Loucy (cell line): ENCODE measurements around the gene MYMK.

Source experiments
- CTCF ChIP-seq: fragments of 200-600 bp; sonication (generic); conservative IDR thresholded peaks from 2 replicates; pipeline ENCODE4 v1.5.1; 2014; ENCODE audit warnings: mild to moderate bottlenecking, antibody characterized with exemption, low read length
- EZH2phosphoT487 ChIP-seq: fragments of 200-600 bp; IDR thresholded peaks from 2 replicates; pipeline ENCODE4 v1.6.1; 2018; ENCODE audit warnings: antibody characterized with exemption, mild to moderate bottlenecking, moderate library complexity, borderline replicate concordance

- TF ChIP-seq CTCF (no peak), EZH2phosphoT487 (no peak)
Measured at GRCh38 chr9:133564451-133565116, 39.8 kb upstream of the MYMK start.
